Stimulated activated CD8-positive, alpha-beta memory T cell treated with anti-CD3 and anti-CD28 coated beads, Interleukin-2, amount 100 ng/mL, for 1 hour (primary cell): ENCODE data around the gene GUCY1A2.

Experiments
- DNase-seq, 2 donors: peaks; one replicate each; pipeline ENCODE4 v3.0.0-alpha.2; 2020; ENCODE audit warnings: low read depth in 2 of 2

Gene GUCY1A2

GRCh38 chr11:106733635-106734034 is 284.6 kb downstream of the GUCY1A2 start:
- DNase-seq = no peak

- no peak for DNase-seq
These were observed 289.4 kb downstream of the GUCY1A2 start for GRCh38 chr11:106728859-106729258.

- DNase-seq = no peak
These were observed 289.9 kb downstream of the GUCY1A2 start for GRCh38 chr11:106728379-106728778.

- no peak for DNase-seq
These were observed 291.0 kb downstream of the GUCY1A2 start for GRCh38 chr11:106727256-106727655.

GRCh38 chr11:106724293-106724892 is 293.9 kb downstream of the GUCY1A2 start:
- no peak for DNase-seq

- DNase-seq = no peak
These were observed 295.2 kb downstream of the GUCY1A2 start for GRCh38 chr11:106723071-106723470.

GRCh38 chr11:106717222-106717621 is 301.1 kb downstream of the GUCY1A2 start:
- DNase-seq = no peak

GRCh38 chr11:106714199-106714598 is 304.1 kb downstream of the GUCY1A2 start:
- DNase-seq = no peak

GRCh38 chr11:106708348-106708747 is 309.9 kb downstream of the GUCY1A2 start:
- DNase-seq = no peak

- DNase-seq = no peak
These were observed 311.9 kb downstream of the GUCY1A2 start for GRCh38 chr11:106706355-106706754.

GRCh38 chr11:106702805-106703204 is 315.5 kb downstream of the GUCY1A2 start:
- DNase-seq = no peak

GRCh38 chr11:106697058-106697457 is 321.2 kb downstream of the GUCY1A2 start:
- DNase-seq = no peak

- DNase-seq = no peak
These were observed 322.8 kb downstream of the GUCY1A2 start for GRCh38 chr11:106695506-106695905.

- no peak for DNase-seq
These were observed 323.8 kb downstream of the GUCY1A2 start for GRCh38 chr11:106694501-106694900.

- no peak for DNase-seq
These were observed 326.4 kb downstream of the GUCY1A2 start for GRCh38 chr11:106691807-106692365.

- DNase-seq = no peak
These were observed 327.4 kb downstream of the GUCY1A2 start for GRCh38 chr11:106690923-106691322.

- no peak for DNase-seq
These were observed 333.3 kb downstream of the GUCY1A2 start for GRCh38 chr11:106684944-106685343.

GRCh38 chr11:106683435-106683834 is 334.8 kb downstream of the GUCY1A2 start:
- no peak for DNase-seq

- no peak for DNase-seq
These were observed 336.8 kb downstream of the GUCY1A2 start for GRCh38 chr11:106681435-106681834.

- no peak for DNase-seq
These were observed 338.7 kb downstream of the GUCY1A2 start for GRCh38 chr11:106679581-106679980.

- no peak for DNase-seq
These were observed 339.1 kb downstream of the GUCY1A2 start for GRCh38 chr11:106679181-106679580.

GRCh38 chr11:106670069-106670468 is 348.2 kb downstream of the GUCY1A2 start:
- no peak for DNase-seq

- no peak for DNase-seq
These were observed 350.1 kb downstream of the GUCY1A2 start for GRCh38 chr11:106668147-106668546.

- no peak for DNase-seq
These were observed 361.6 kb downstream of the GUCY1A2 start for GRCh38 chr11:106656646-106657045.
